H9 (cell line): Measurements from ENCODE around the gene GRID1. TPM values are rescaled to one million over a fixed set of nuclear protein-coding genes. Genes with fewer than 3 reads are reported as not detected.

ENCODE experiments used
- DNase-seq: peaks from one replicate; pipeline ENCODE4 v3.0.0-alpha.2; 2017
- H2AFZ ChIP-seq: one replicate; pipeline ENCODE4 v1.6.1; 2013; ENCODE audit warnings: mild to moderate bottlenecking, low read length, control low read depth, moderate library complexity
- H2AK5ac ChIP-seq: 2 replicates; pipeline ENCODE4 v1.6.1; 2013; ENCODE audit warnings: low read length, control low read depth, mixed read lengths; ENCODE audit not compliant: insufficient read length
- H2BK120ac ChIP-seq: one replicate; pipeline ENCODE4 v1.6.1; 2013; ENCODE audit warnings: low read depth, mild to moderate bottlenecking, low read length, control low read depth, inconsistent platforms; ENCODE audit not compliant: poor library complexity, severe bottlenecking
- H2BK12ac ChIP-seq: 2 replicates; pipeline ENCODE4 v1.6.1; 2013; ENCODE audit warnings: low read length, control low read depth, mixed read lengths, low read depth; ENCODE audit not compliant: insufficient read length
- H2BK15ac ChIP-seq: 2 replicates; pipeline ENCODE4 v1.6.1; 2013; ENCODE audit warnings: low read depth, low read length, control low read depth
- H2BK20ac ChIP-seq: one replicate; pipeline ENCODE4 v1.6.1; 2013; ENCODE audit warnings: low read depth, mild to moderate bottlenecking, low read length, control low read depth, inconsistent platforms; ENCODE audit not compliant: poor library complexity, severe bottlenecking
- H2BK5ac ChIP-seq: 2 replicates; pipeline ENCODE4 v1.6.1; 2013; ENCODE audit warnings: low read length, control low read depth, mixed read lengths; ENCODE audit not compliant: insufficient read length
- H3K14ac ChIP-seq: 2 replicates; pipeline ENCODE4 v1.6.1; 2013; ENCODE audit warnings: low read length, control low read depth; ENCODE audit not compliant: insufficient read depth
- H3K18ac ChIP-seq: 2 replicates; pipeline ENCODE4 v1.6.1; 2013; ENCODE audit warnings: low read depth, mild to moderate bottlenecking, mixed read lengths, low read length, control low read depth; ENCODE audit not compliant: insufficient read length
- H3K23ac ChIP-seq: 2 replicates; pipeline ENCODE4 v1.6.1; 2013; ENCODE audit warnings: low read length, control low read depth, mixed read lengths, low read depth; ENCODE audit not compliant: insufficient read length
- H3K23me2 ChIP-seq: 2 replicates; pipeline ENCODE4 v1.6.1; 2013; ENCODE audit warnings: low read depth, mild to moderate bottlenecking, mixed read lengths, low read length, control low read depth; ENCODE audit not compliant: insufficient read length, poor library complexity, severe bottlenecking
- H3K27ac ChIP-seq: 2 replicates; pipeline ENCODE4 v1.5.1; 2013; ENCODE audit warnings: low read length, control low read depth, mixed read lengths, low read depth; ENCODE audit not compliant: insufficient read length
- H3K27me3 ChIP-seq: 2 replicates; pipeline ENCODE4 v1.6.1; 2013; ENCODE audit warnings: low read length, control low read depth, inconsistent platforms; ENCODE audit not compliant: insufficient read depth
- H3K4ac ChIP-seq: 2 replicates; pipeline ENCODE4 v1.6.1; 2013; ENCODE audit warnings: low read depth, mild to moderate bottlenecking, control low read depth, inconsistent platforms, low read length, moderate library complexity
- H3K4me1 ChIP-seq: 2 replicates; pipeline ENCODE4 v1.6.1; 2013; ENCODE audit warnings: low read length, control low read depth, inconsistent platforms; ENCODE audit not compliant: insufficient read depth
- H3K4me2 ChIP-seq: 2 replicates; pipeline ENCODE4 v1.6.1; 2013; ENCODE audit warnings: low read length, control low read depth, mixed read lengths; ENCODE audit not compliant: insufficient read length, insufficient read depth
- H3K56ac ChIP-seq: 2 replicates; pipeline ENCODE4 v1.6.1; 2013; ENCODE audit warnings: low read depth, mild to moderate bottlenecking, mixed read lengths, low read length, control low read depth; ENCODE audit not compliant: insufficient read length
- H3K79me1 ChIP-seq: 2 replicates; pipeline ENCODE4 v1.6.1; 2013; ENCODE audit warnings: low read depth, mild to moderate bottlenecking, moderate library complexity, low read length, control low read depth, inconsistent platforms; ENCODE audit not compliant: insufficient read depth, poor library complexity, severe bottlenecking
- H3K79me2 ChIP-seq: 2 replicates; pipeline ENCODE4 v1.6.1; 2013; ENCODE audit warnings: low read length, control low read depth, inconsistent platforms; ENCODE audit not compliant: insufficient read depth
- H3K9ac ChIP-seq: 2 replicates; pipeline ENCODE4 v1.6.1; 2013; ENCODE audit warnings: low read length, control low read depth, mixed read lengths; ENCODE audit not compliant: insufficient read length; ENCODE audit errors: extremely low read depth
- H3K9me3 ChIP-seq: one replicate; pipeline ENCODE4 v1.6.1; 2013; ENCODE audit warnings: low read depth, low read length, inconsistent platforms; ENCODE audit not compliant: control insufficient read depth
- H3T11ph ChIP-seq: one replicate; pipeline ENCODE4 v1.6.1; 2013; ENCODE audit warnings: mild to moderate bottlenecking, low read length, control low read depth, inconsistent platforms
- H4K20me1 ChIP-seq: one replicate; pipeline ENCODE4 v1.6.1; 2013; ENCODE audit not compliant: control insufficient read depth, insufficient read length, insufficient read depth
- H4K5ac ChIP-seq: 2 replicates; pipeline ENCODE4 v1.6.1; 2013; ENCODE audit warnings: low read depth, mild to moderate bottlenecking, mixed read lengths, low read length, control low read depth; ENCODE audit not compliant: insufficient read length
- H4K8ac ChIP-seq: replicated peaks from 2 replicates; pipeline ENCODE4 v1.6.1; 2013; ENCODE audit warnings: low read length, control low read depth, mixed read lengths, low read depth; ENCODE audit not compliant: insufficient read length
- H4K91ac ChIP-seq: 2 replicates; pipeline ENCODE4 v1.6.1; 2013; ENCODE audit warnings: low read depth, mild to moderate bottlenecking, moderate library complexity, mixed read lengths, low read length, control low read depth; ENCODE audit not compliant: insufficient read length
- H3K27ac Mint-ChIP-seq, 3 experiments: 2 replicates in 2 of 3; 3 replicates in 1 of 3; pipeline ENCODE4 v1.8.0; 2020 to 2021; ENCODE audit warnings: mixed read lengths in 3 of 3, mild to moderate bottlenecking in 1 of 3, moderate library complexity in 1 of 3
- H3K27me3 Mint-ChIP-seq: 2 replicates; pipeline ENCODE4 v1.8.0; 2021; ENCODE audit warnings: low read depth, mild to moderate bottlenecking, moderate library complexity, mixed read lengths
- H3K36me3 Mint-ChIP-seq, 3 experiments: 2 replicates in 2 of 3; 3 replicates in 1 of 3; pipeline ENCODE4 v1.8.0; 2020 to 2021; ENCODE audit warnings: low read depth in 3 of 3, mixed read lengths in 3 of 3; ENCODE audit not compliant: insufficient read depth in 1 of 3
- H3K4me1 Mint-ChIP-seq, 2 experiments: 2 replicates each; pipeline ENCODE4 v1.8.0; 2020; ENCODE audit warnings: mixed read lengths in 2 of 2
- H3K4me3 Mint-ChIP-seq, 2 experiments: 2 replicates in 1 of 2; 3 replicates in 1 of 2; pipeline ENCODE4 v1.8.0; 2020 to 2021; ENCODE audit warnings: mild to moderate bottlenecking in 2 of 2, mixed read lengths in 2 of 2, moderate library complexity in 1 of 2
- H3K9me3 Mint-ChIP-seq, 2 experiments: 2 replicates in 1 of 2; 3 replicates in 1 of 2; pipeline ENCODE4 v1.8.0; 2020; ENCODE audit warnings: mild to moderate bottlenecking in 2 of 2, mixed read lengths in 2 of 2, moderate library complexity in 1 of 2
- WGBS: extraction: QIAGEN DNeasy Blood & Tissue Kit; methylation state at CpG from one replicate; pipeline ENCODE4 v1.1.7; 2013; ENCODE audit warnings: missing lambda C conversion rate, low lambda C conversion rate, mixed read lengths; ENCODE audit not compliant: insufficient read length; ENCODE audit errors: extremely low coverage; 5-methylcytosine and 5-hydroxymethylcytosine counted together
- total RNA-seq: library from RNA; stranded (reverse); gene quantifications from 2 replicates; pipeline ENCODE4 v1.2.1, GENCODE V29; 2021
- TF ChIP-seq, protein P1 (sequence below): fragments of 200-600 bp; sonication (generic); conservative IDR thresholded peaks from 3 replicates; pipeline ENCODE4 v1.8.0; 2021; ENCODE audit warnings: antibody characterized with exemption, mild to moderate bottlenecking

Gene GRID1
- total RNA-seq, 1 experiment from 2014 or later: 0.35 TPM

DNA sequence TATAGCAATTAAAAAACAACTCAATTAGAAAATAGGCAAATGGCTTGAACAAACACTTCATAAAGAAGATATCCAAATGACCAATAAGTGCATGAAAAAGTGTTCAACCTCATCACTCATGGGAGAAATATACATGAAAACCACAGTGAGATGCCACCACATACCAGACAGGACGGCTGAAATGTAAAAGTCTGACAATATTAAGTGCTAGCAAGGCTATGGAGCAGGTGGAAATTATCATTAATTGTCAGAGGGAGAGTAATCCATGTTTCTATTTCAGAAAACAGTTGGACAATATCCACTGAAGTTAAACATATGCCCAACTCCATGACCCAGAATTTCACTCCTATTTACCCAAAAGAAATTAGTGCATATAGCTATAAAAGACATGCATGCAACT, 42.6 kb upstream of the GRID1 start:
- H3K4me3 Mint-ChIP-seq: no peak overlapping the region
- DNase-seq: no peak
- Histone ChIP-seq H3K27ac (no peak overlapping the region), H3K9ac (no peak overlapping the region), H2BK5ac (no peak overlapping the region), H3K56ac (no peak overlapping the region), H4K8ac (no peak overlapping the region), H3K79me1 (no peaks in the 10 kb centered on the region), H3K23ac (no peak overlapping the region), H3K4ac (no peak overlapping the region), H3K18ac (no peak overlapping the region), H2BK20ac (no peak overlapping the region), H3K9me3 (no peaks in the 10 kb centered on the region), H2AFZ (no peak overlapping the region), H2AK5ac (no peak overlapping the region), H3K4me2 (no peak overlapping the region), H3K4me1 (no peaks in the 10 kb centered on the region), H3K14ac (no peak overlapping the region), H3K79me2 (no peaks in the 10 kb centered on the region), H4K20me1 (no peaks in the 10 kb centered on the region), H3K23me2 (no peaks in the 10 kb centered on the region), H4K5ac (no peak overlapping the region), H2BK120ac (no peak overlapping the region), H3T11ph (no peak overlapping the region), H2BK12ac (no peak overlapping the region), H4K91ac (no peak overlapping the region), H2BK15ac (no peak overlapping the region), H3K27me3 (no peaks in the 10 kb centered on the region)
- no CpG with 5 or more reads among the region's 1 CpG for whole genome bisulfite sequencing
- peaks cover 0 to 4% (median under 1%) of the 10 kb centered on the region in 3 experiments; a peak in 2 of 7 replicates for H3K36me3 Mint-ChIP-seq
- TF ChIP-seq, protein P1, sequence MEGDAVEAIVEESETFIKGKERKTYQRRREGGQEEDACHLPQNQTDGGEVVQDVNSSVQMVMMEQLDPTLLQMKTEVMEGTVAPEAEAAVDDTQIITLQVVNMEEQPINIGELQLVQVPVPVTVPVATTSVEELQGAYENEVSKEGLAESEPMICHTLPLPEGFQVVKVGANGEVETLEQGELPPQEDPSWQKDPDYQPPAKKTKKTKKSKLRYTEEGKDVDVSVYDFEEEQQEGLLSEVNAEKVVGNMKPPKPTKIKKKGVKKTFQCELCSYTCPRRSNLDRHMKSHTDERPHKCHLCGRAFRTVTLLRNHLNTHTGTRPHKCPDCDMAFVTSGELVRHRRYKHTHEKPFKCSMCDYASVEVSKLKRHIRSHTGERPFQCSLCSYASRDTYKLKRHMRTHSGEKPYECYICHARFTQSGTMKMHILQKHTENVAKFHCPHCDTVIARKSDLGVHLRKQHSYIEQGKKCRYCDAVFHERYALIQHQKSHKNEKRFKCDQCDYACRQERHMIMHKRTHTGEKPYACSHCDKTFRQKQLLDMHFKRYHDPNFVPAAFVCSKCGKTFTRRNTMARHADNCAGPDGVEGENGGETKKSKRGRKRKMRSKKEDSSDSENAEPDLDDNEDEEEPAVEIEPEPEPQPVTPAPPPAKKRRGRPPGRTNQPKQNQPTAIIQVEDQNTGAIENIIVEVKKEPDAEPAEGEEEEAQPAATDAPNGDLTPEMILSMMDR: no peak
- H3K9me3 Mint-ChIP-seq: peaks cover 2 to 3% of the 10 kb centered on the region in 2 experiments; a peak in 3 of 5 replicates
- peaks cover under 1% of the 10 kb centered on the region for H3K27me3 Mint-ChIP-seq
- H3K4me1 Mint-ChIP-seq: no peaks in the 10 kb centered on the region
- no peak overlapping the region for H3K27ac Mint-ChIP-seq
